DMS53 treated with DMSO at 0.1 percent for 48 hours (cell line): ENCODE data around the gene IBA57.

Source experiments
- DNase-seq: peaks from one replicate; lab custom pipeline; 2025; ENCODE audit not compliant: unreplicated experiment; lab: John Stamatoyannopoulos, UW

IBA57 gene

GRCh38 chr1:228165372-228166169 lies at the start of gene IBA57:
TSS of gene IBA57 (plus strand) at chr1:228165804. CDS start at chr1:228165817, 13 bp downstream.
- peak; percentile 92 for DNase-seq

GRCh38 chr1:228117335-228117734 lies 48.3 kb upstream of the IBA57 start:
- DNase-seq = no peak

GRCh38 chr1:228118040-228118439 lies 47.6 kb upstream of the IBA57 start:
- no peak for DNase-seq

- no peak for DNase-seq
Measured at GRCh38 chr1:228120351-228120750, 45.3 kb upstream of the IBA57 start.

- no peak for DNase-seq
Measured at GRCh38 chr1:228120857-228121489, 44.6 kb upstream of the IBA57 start.

GRCh38 chr1:228122921-228123441 lies 42.6 kb upstream of the IBA57 start:
- no peak for DNase-seq

- no peak for DNase-seq
Measured at GRCh38 chr1:228123505-228123904, 42.1 kb upstream of the IBA57 start.

GRCh38 chr1:228125185-228125584 lies 40.4 kb upstream of the IBA57 start:
- no peak for DNase-seq

GRCh38 chr1:228131766-228132165 lies 33.8 kb upstream of the IBA57 start:
- DNase-seq = no peak

GRCh38 chr1:228134591-228134990 lies 31.0 kb upstream of the IBA57 start:
- DNase-seq = no peak

GRCh38 chr1:228136901-228137300 lies 28.7 kb upstream of the IBA57 start:
- DNase-seq = no peak

- no peak for DNase-seq
Measured at GRCh38 chr1:228139406-228139930, 26.1 kb upstream of the IBA57 start.

GRCh38 chr1:228139931-228140723 lies 25.5 kb upstream of the IBA57 start, which contains the start of gene GUK1:
TSS of gene GUK1 (plus strand) at chr1:228140279. CDS start at chr1:228140303, 24 bp downstream.
- DNase-seq = peak; percentile 99

GRCh38 chr1:228140724-228141225 lies 24.8 kb upstream of the IBA57 start:
- DNase-seq = no peak

- DNase-seq = no peak
Measured at GRCh38 chr1:228141226-228142044, 24.2 kb upstream of the IBA57 start.

- DNase-seq = no peak
Measured at GRCh38 chr1:228142155-228142691, 23.4 kb upstream of the IBA57 start.

- DNase-seq = no peak
Measured at GRCh38 chr1:228142701-228143136, 22.9 kb upstream of the IBA57 start.

GRCh38 chr1:228143480-228144192 lies 22.0 kb upstream of the IBA57 start:
- DNase-seq = no peak
